ENCODE results near the gene PSD2. TPM values are rescaled to one million over a fixed set of nuclear protein-coding genes. Genes with fewer than 3 reads are reported as not detected.

PSD2 gene
- total and polyA plus RNA-seq, 2 donors (not counting 1 experiment from before 2014, with no cell fraction given) = 0.10 to 0.17 TPM

GRCh38 chr5:139820130-139820529 is 24.5 kb downstream of the PSD2 start:
- H4K20me1 ChIP-seq (ENCODE audit: control insufficient read depth, insufficient read depth, low read length, poor library complexity, severe bottlenecking) = no peaks in the 10 kb centered on the region
- Mint-ChIP-seq H3K9me3 (ENCODE audit: insufficient read depth) (peaks cover 3% of the 10 kb centered on the region), H3K4me1 (no peaks in the 10 kb centered on the region), H3K27me3 (peaks cover 40% of the 10 kb centered on the region), H3K27ac (no peak overlapping the region), H3K4me3 (no peak overlapping the region)
- H3K27ac ChIP-seq (ENCODE audit: low read length in 2 of 2) = no peak overlapping the region
- ChIA-PET CTCF (no interaction called here), POLR2A (no interaction called here)
- H3K9me3 ChIP-seq (ENCODE audit: control extremely low read depth in 1 of 3, control insufficient read depth in 2 of 3, insufficient read depth in 1 of 3, low read length in 2 of 3) = peaks cover 0 to 23% (median 7%) of the 10 kb centered on the region in 3 donors
- H3K36me3 ChIP-seq (replicated peaks in 1 of 2; ENCODE audit: control extremely low read depth in 1 of 2, control insufficient read depth in 1 of 2, extremely low read depth in 1 of 2, insufficient read depth in 2 of 2, low read length in 1 of 2) = no peaks in the 10 kb centered on the region
- intact Hi-C loops (cut with micrococcal nuclease) = no loop called here
- TF ChIP-seq CTCF (IDR thresholded peaks at IDR 0.05) = no peak
- TF ChIP-seq EZH2 (IDR thresholded peaks at IDR 0.05; ENCODE audit: borderline replicate concordance, insufficient read depth, low read depth, low read length, poor library complexity, severe bottlenecking) = no peak
- no peaks in the 10 kb centered on the region for H3K4me1 ChIP-seq (ENCODE audit: control insufficient read depth in 2 of 2, insufficient read depth in 2 of 2, low read length in 2 of 2)
- H3K9ac ChIP-seq (ENCODE audit: low read length) = no peak overlapping the region
- H3K4me2 ChIP-seq (replicated peaks; ENCODE audit: low read depth, low read length, poor library complexity, severe bottlenecking) = no peak overlapping the region
- WGBS (ENCODE audit: insufficient coverage) = 77% methylated on average over 7 of the region's 7 CpGs
- H3K79me2 ChIP-seq (ENCODE audit: control insufficient read depth, insufficient read depth, low read length) = no peaks in the 10 kb centered on the region
- H2AFZ ChIP-seq (ENCODE audit: insufficient read depth, low read depth, low read length, poor library complexity, severe bottlenecking) = no peak overlapping the region
- DNase-seq (no peak), ATAC-seq (ENCODE audit: low read depth) (no peak)
- H3K4me3 ChIP-seq (ENCODE audit: control extremely low read depth in 1 of 5, extremely low read depth in 1 of 5, insufficient read depth in 1 of 5, low read depth in 2 of 5, low read length in 4 of 5) = no peak overlapping the region
- peaks cover 0 to 8% (median 3%) of the 10 kb centered on the region in 4 experiments for H3K27me3 ChIP-seq (replicated peaks in 1 of 4; ENCODE audit: control extremely low read depth in 1 of 4, control insufficient read depth in 3 of 4, insufficient read depth in 4 of 4, low read length in 3 of 4)

GRCh38 chr5:139820606-139821005 is 25.0 kb downstream of the PSD2 start:
- Mint-ChIP-seq H3K4me1 (no peaks in the 10 kb centered on the region), H3K4me3 (no peak overlapping the region), H3K9me3 (ENCODE audit: insufficient read depth) (peaks cover 3% of the 10 kb centered on the region), H3K27me3 (peaks cover 41% of the 10 kb centered on the region), H3K27ac (no peak overlapping the region)
- ChIA-PET POLR2A (no interaction called here), CTCF (no interaction called here)
- Histone ChIP-seq H3K9ac (ENCODE audit: low read length) (no peak overlapping the region), H3K79me2 (ENCODE audit: control insufficient read depth, insufficient read depth, low read length) (no peaks in the 10 kb centered on the region), H3K27me3 (replicated peaks in 1 of 4; ENCODE audit: control extremely low read depth in 1 of 4, control insufficient read depth in 3 of 4, insufficient read depth in 4 of 4, low read length in 3 of 4) (peaks cover 0 to 8% (median 3%) of the 10 kb centered on the region in 4 experiments), H3K4me1 (ENCODE audit: control insufficient read depth in 2 of 2, insufficient read depth in 2 of 2, low read length in 2 of 2) (no peaks in the 10 kb centered on the region), H3K9me3 (ENCODE audit: control extremely low read depth in 1 of 3, control insufficient read depth in 2 of 3, insufficient read depth in 1 of 3, low read length in 2 of 3) (peaks cover 0 to 23% (median 7%) of the 10 kb centered on the region in 3 donors), H2AFZ (ENCODE audit: insufficient read depth, low read depth, low read length, poor library complexity, severe bottlenecking) (no peak overlapping the region), H3K27ac (ENCODE audit: low read length in 2 of 2) (no peak overlapping the region), H3K4me3 (ENCODE audit: control extremely low read depth in 1 of 5, extremely low read depth in 1 of 5, insufficient read depth in 1 of 5, low read depth in 2 of 5, low read length in 4 of 5) (no peak overlapping the region), H4K20me1 (ENCODE audit: control insufficient read depth, insufficient read depth, low read length, poor library complexity, severe bottlenecking) (no peaks in the 10 kb centered on the region), H3K4me2 (replicated peaks; ENCODE audit: low read depth, low read length, poor library complexity, severe bottlenecking) (no peak overlapping the region), H3K36me3 (replicated peaks in 1 of 2; ENCODE audit: control extremely low read depth in 1 of 2, control insufficient read depth in 1 of 2, extremely low read depth in 1 of 2, insufficient read depth in 2 of 2, low read length in 1 of 2) (no peaks in the 10 kb centered on the region)
- TF ChIP-seq CTCF (IDR thresholded peaks at IDR 0.05) (no peak), EZH2 (IDR thresholded peaks at IDR 0.05; ENCODE audit: borderline replicate concordance, insufficient read depth, low read depth, low read length, poor library complexity, severe bottlenecking) (no peak)
- DNase-seq (no peak), ATAC-seq (ENCODE audit: low read depth) (no peak)
- intact Hi-C loops (cut with micrococcal nuclease) = no loop called here
- WGBS (ENCODE audit: insufficient coverage) = 80% methylated on average over 3 of the region's 4 CpGs
